ENCODE data around the gene DOCK2. TPM values are rescaled to one million over a fixed set of nuclear protein-coding genes. Genes with fewer than 3 reads are reported as not detected.

The DOCK2 gene
- total RNA-seq, 1 donor from 2014 or later: not detected

DNA sequence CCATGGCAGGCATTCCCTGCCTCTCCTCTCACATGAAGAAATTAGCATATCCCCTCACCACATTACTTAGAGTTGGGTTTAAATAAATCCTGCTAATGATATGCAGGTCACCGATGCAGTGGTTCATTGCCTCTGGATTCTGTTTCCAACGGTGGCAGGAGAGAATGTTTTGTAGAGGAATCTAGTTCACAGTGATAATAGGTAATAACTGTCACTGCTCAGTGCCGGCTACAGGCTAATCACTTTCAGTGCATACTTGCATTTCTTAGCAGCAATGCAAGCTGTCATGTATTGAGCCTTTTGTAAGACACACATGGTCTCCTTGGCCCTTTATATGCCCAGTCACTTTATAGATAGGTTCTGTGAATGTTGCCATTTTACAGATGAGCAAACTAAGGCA lies 402.8 kb downstream of the DOCK2 start:
- no peaks in the 10 kb centered on the region for H3K27me3 ChIP-seq (ENCODE audit: control insufficient read depth, insufficient read depth, low read length)
- no peak for TF ChIP-seq CTCF (IDR thresholded peaks at IDR 0.05; ENCODE audit: insufficient read depth, low read length, severe bottlenecking)
- H3K36me3 ChIP-seq (ENCODE audit: control insufficient read depth, insufficient read depth, low read length): no peaks in the 10 kb centered on the region
- no peak overlapping the region for H3K4me3 ChIP-seq (ENCODE audit: low read depth, low read length)
- no peak for DNase-seq (ENCODE audit: low read depth)
- FAIRE-seq: no peak

- H3K4me3 ChIP-seq (ENCODE audit: low read depth, low read length): no peak overlapping the region
- H3K27me3 ChIP-seq (ENCODE audit: control insufficient read depth, insufficient read depth, low read length): no peaks in the 10 kb centered on the region
- FAIRE-seq (no peak), DNase-seq (ENCODE audit: low read depth) (no peak)
- no peaks in the 10 kb centered on the region for H3K36me3 ChIP-seq (ENCODE audit: control insufficient read depth, insufficient read depth, low read length)
- TF ChIP-seq CTCF (IDR thresholded peaks at IDR 0.05; ENCODE audit: insufficient read depth, low read length, severe bottlenecking): no peak
These were observed 409.2 kb downstream of the DOCK2 start for GRCh38 chr5:170046241-170046640.

DNA sequence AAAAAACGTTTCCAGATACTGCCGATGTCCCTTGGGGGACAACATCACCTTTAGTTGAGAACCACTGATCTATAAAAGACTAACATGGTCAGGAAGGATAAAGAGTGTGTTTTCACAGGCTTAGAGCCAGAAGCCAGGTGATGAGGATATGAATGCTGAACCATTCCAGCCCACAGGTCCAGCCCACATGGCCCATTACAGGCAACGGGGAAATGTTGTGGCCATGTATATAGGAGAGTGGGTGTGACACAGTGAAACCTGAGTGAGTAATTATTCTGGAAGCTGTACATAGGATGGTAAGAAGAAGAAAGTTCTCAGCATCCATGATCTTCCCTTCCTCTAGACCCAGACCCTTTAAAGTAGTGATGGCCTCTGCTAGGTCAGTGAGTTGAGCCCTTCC lies 412.6 kb downstream of the DOCK2 start:
- TF ChIP-seq CTCF (IDR thresholded peaks at IDR 0.05; ENCODE audit: insufficient read depth, low read length, severe bottlenecking): no peak
- H3K4me3 ChIP-seq (ENCODE audit: low read depth, low read length): no peak overlapping the region
- no peaks in the 10 kb centered on the region for H3K27me3 ChIP-seq (ENCODE audit: control insufficient read depth, insufficient read depth, low read length)
- peak; percentile 62 for FAIRE-seq
- no peak for DNase-seq (ENCODE audit: low read depth)
- H3K36me3 ChIP-seq (ENCODE audit: control insufficient read depth, insufficient read depth, low read length): no peaks in the 10 kb centered on the region

GRCh38 chr5:170053896-170054295 lies 416.8 kb downstream of the DOCK2 start:
- no peak overlapping the region for H3K4me3 ChIP-seq (ENCODE audit: low read depth, low read length)
- no peaks in the 10 kb centered on the region for H3K27me3 ChIP-seq (ENCODE audit: control insufficient read depth, insufficient read depth, low read length)
- TF ChIP-seq CTCF (IDR thresholded peaks at IDR 0.05; ENCODE audit: insufficient read depth, low read length, severe bottlenecking): no peak
- DNase-seq (ENCODE audit: low read depth): no peak
- H3K36me3 ChIP-seq (ENCODE audit: control insufficient read depth, insufficient read depth, low read length): no peaks in the 10 kb centered on the region
- no peak for FAIRE-seq

DNA sequence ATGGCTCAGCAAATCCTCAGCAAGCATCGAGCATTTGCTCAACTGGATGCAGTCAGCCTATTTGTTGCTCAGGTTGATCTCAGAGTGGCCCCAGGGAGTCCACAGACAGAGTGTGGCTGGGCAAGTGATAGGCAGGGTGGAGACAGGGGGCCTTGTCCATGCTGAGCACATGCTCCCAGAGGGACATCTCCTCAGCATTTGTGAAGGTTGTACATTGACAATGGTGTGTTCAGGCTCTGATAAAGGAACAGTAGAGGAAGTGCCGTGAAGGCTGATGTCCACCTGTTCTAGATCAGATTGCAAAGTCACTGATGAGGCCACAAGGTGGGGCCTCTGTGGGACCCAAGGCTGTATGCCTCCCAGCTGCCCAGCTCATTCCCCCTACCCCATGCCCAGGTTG lies 418.5 kb downstream of the DOCK2 start:
- no peak overlapping the region for H3K4me3 ChIP-seq (ENCODE audit: low read depth, low read length)
- no peak for TF ChIP-seq CTCF (IDR thresholded peaks at IDR 0.05; ENCODE audit: insufficient read depth, low read length, severe bottlenecking)
- no peaks in the 10 kb centered on the region for H3K27me3 ChIP-seq (ENCODE audit: control insufficient read depth, insufficient read depth, low read length)
- FAIRE-seq: no peak
- no peak for DNase-seq (ENCODE audit: low read depth)
- no peaks in the 10 kb centered on the region for H3K36me3 ChIP-seq (ENCODE audit: control insufficient read depth, insufficient read depth, low read length)

DNA sequence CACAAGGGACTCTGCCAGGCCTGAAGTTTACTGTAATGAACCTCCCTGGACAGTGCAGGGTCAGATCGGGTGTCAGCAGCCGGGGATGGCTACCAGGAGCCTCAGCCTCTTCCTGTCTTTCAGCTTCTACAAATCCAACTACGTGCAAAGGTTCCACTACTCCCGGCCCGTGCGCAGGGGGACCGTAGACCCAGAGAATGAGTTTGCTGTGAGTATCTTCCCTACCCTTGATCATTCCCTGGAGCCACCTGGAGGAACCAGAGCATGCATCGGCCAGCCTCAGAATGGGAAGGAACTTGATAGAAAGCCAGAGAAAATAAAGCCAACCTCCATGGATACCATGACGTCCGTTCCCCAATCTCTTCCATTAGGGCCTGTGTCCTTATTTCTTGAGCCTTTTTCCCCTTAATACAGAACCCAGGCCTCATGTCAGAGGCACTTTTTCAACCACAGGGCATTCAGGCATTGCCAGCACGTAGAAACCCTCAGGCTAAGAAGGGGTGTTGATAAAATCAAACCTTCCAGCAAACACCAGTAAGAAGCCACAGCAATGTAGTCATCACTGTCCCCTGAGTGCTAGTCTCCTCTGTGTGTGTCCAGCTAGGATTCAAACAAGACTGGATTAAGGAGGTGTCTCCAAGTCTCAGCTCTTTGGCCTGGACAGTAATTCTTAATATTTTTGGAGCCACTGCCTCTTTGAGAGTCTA lies 419.6 kb downstream of the DOCK2 start:
- DNase-seq (ENCODE audit: low read depth) (no peak), FAIRE-seq (no peak)

More for the DNA sequence above, 419.6 kb downstream of the DOCK2 start:
- Histone ChIP-seq H3K36me3 (ENCODE audit: control insufficient read depth, insufficient read depth, low read length) (no peaks in the 10 kb centered on the region), H3K4me3 (ENCODE audit: low read depth, low read length) (no peak overlapping the region), H3K27me3 (ENCODE audit: control insufficient read depth, insufficient read depth, low read length) (no peaks in the 10 kb centered on the region)
- no peak for TF ChIP-seq CTCF (IDR thresholded peaks at IDR 0.05; ENCODE audit: insufficient read depth, low read length, severe bottlenecking)
